Fibroblast of mammary gland (primary cell): ENCODE measurements around the gene FAM114A1.
"Not testable (repeated sequence)": the region's sequence is repeated elsewhere in the genome, so short reads cannot be mapped to it uniquely, and the experiment has no call there.

Experiments used
- DNase-seq: peaks from one replicate; pipeline ENCODE4 v3.0.0-alpha.2; 2010; ENCODE audit warnings: low read depth
- H3K4me3 ChIP-seq: 2 replicates; pipeline ENCODE4 v1.5.1; 2011; ENCODE audit warnings: low read depth, mild to moderate bottlenecking, low read length, moderate library complexity; ENCODE audit not compliant: control insufficient read depth
- TF ChIP-seq, protein P1 (sequence below): conservative IDR thresholded peaks from 2 replicates; pipeline ENCODE4 v1.5.1; 2011; ENCODE audit warnings: low read depth, low read length, inconsistent platforms; ENCODE audit not compliant: control insufficient read depth, insufficient read depth

The FAM114A1 gene

DNA sequence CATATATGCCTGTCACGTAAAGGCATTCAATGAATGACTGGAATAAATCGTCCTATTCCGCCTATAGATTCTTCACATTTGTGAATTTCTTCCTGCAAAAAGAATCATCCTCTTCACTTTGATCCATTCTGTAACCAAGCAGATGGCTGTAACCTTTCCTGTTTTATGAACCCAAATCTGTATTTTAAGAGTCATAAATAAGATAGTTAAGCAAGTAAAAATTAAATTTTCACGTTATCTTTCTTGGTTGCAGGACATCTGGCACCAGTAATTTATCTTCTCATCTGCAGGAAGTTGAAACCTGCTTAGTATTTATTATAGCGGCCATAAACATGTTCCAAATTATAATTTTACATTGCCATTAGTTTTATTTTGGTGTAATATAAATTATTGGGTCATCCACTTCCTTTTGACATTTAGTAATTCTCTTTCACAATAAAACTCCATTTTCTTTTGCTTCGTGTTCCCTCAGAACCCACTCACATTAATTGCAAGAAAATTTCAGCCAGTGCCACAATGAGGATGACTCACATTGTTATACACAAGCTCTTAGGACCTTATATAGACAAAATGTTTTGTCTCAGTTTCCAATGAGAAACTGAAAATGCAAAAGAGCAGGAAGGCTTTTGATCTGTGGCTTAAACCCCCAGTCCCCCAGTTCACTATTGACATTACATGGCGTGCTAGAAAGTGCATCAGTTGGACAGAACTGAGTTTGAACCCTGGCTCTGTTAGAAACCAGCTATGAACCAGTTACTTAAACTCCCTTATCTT, 113.5 kb downstream of the FAM114A1 start:
- no peak overlapping the region for H3K4me3 ChIP-seq
- TF ChIP-seq, protein P1, sequence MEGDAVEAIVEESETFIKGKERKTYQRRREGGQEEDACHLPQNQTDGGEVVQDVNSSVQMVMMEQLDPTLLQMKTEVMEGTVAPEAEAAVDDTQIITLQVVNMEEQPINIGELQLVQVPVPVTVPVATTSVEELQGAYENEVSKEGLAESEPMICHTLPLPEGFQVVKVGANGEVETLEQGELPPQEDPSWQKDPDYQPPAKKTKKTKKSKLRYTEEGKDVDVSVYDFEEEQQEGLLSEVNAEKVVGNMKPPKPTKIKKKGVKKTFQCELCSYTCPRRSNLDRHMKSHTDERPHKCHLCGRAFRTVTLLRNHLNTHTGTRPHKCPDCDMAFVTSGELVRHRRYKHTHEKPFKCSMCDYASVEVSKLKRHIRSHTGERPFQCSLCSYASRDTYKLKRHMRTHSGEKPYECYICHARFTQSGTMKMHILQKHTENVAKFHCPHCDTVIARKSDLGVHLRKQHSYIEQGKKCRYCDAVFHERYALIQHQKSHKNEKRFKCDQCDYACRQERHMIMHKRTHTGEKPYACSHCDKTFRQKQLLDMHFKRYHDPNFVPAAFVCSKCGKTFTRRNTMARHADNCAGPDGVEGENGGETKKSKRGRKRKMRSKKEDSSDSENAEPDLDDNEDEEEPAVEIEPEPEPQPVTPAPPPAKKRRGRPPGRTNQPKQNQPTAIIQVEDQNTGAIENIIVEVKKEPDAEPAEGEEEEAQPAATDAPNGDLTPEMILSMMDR = no peak
- DNase-seq = peak; percentile 87

DNA sequence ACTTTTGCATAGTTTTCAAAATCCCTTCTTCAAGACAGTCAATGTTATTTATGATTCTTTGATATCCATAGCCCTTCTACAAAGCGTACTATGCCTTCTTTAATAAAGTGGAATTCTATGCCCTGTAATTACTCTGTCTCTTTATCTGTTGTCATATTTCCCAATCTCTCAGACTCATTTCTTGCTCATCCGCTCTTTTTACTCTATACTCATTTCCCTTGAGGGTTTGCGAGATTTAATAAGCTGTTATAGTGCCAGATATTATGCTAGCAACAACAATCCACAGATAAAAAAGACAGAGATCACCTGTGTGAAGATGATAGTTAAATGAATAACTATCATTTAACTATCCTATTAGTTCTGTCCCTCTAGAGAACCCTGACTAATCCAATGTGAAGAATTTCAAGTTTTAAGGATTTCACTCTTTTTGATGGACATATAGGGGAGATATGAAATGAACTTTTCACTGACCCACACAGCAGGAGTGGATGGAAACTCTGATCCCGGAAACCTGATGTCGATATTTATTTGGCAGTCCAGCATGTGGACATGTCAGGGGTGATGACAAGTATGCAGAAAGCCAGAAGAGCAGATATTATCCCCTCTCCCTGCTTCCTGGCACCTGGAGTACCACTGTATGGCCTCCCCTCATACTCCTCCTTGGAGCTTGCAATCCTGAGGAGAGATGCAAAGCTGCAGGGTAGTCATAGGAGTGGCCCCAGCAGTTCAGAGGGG, 114.9 kb downstream of the FAM114A1 start:
- H3K4me3 ChIP-seq = no peak overlapping the region
- TF ChIP-seq, protein P1 = no peak
- DNase-seq = peak; percentile 82

GRCh38 chr4:38983291-38983690, 115.7 kb downstream of the FAM114A1 start:
- H3K4me3 ChIP-seq = no peak overlapping the region
- DNase-seq = peak; percentile 31
- TF ChIP-seq, protein P1 = no peak

DNA sequence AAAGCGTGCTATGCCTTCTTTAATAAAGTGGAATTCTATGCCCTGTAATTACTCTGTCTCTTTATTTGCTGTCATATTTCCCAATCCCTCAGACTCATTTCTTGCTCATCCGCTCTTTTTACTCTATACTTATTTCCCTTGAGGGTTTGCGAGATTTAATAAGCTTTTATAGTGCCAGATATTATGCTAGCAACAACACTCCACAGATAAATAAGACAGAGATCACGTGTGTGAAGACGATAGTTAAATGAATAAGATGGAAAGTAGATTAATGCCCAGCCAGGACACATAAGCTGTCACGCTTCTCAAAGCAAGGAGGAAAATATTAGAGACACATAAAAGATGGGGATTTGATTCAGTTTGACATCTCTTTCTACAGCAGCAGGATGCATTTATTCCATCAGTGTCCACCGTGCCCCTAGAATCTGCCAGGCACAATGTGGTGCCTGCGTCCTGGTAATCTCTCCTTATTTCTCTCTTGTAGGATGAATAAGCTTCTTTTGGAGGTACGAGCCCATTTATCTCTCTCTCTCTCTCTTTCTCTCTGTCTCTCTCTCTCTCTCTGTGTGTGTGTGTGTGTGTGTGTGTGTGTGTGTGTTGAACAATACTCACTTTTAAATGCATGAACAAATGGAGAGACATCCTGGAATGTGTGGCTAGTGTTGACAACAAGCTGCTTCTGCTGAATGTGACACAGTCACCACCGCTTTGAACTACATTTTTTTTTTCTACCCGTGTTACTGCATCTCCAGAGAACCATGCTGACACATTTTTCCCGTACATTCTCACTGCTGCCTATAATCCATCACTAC, 116.4 kb downstream of the FAM114A1 start:
- no peak overlapping the region for H3K4me3 ChIP-seq
- peak; percentile 77 for DNase-seq
- TF ChIP-seq, protein P1 = no peak

DNA sequence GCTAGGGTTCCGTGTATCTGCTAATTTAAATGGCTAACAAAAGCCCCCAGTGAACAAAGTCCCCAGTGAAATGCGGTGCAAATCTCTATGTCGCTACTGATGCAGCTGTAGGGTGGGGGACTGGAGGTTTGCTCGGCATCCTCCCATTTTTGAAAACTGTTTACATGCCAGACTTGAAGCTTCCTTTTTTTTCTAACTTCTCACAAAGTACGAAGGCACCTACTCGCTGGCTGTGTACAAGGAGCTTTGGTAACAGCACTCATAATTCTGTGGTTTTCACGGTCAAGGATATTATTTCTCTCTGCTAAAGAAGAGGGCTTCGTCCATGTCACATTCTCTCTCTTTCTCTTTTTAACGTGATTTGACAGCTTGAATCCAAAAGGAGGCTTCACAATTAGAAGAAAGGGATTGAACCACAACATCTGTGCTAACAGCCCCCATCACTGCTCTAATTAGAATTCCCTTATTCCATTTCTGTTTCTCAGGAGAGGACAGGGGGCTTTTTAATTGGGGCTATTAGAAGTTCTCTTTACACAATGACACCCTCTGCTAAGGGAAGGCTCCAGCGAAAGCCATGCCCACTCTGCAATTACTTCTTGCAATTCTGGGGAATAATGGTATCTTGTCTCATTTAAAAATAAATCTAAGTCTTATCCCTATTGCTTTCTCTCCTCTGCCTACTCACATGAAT, 117.9 kb downstream of the FAM114A1 start:
- DNase-seq = no peak
- no peak overlapping the region for H3K4me3 ChIP-seq
- TF ChIP-seq, protein P1 = no peak

DNA sequence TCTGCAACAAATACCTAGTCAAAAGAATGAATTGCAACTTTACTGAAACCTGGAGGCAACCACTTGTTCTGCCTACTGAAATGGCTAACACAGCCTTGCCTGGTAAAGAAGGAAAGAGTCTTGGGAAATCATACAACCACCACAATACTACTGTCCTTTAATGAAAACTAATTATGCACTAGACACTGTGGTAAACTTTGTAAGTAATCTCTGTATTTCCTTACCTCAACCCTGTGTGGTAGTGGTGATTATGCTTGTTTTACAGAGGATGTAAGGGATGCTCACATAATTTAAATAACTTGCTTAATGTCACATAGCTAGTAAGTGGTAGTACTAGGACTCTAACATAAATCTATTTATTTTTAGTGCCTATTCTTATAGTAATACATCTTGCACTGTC, 119.9 kb downstream of the FAM114A1 start:
- no peak overlapping the region for H3K4me3 ChIP-seq
- no peak for DNase-seq
- TF ChIP-seq, protein P1 = no peak

DNA sequence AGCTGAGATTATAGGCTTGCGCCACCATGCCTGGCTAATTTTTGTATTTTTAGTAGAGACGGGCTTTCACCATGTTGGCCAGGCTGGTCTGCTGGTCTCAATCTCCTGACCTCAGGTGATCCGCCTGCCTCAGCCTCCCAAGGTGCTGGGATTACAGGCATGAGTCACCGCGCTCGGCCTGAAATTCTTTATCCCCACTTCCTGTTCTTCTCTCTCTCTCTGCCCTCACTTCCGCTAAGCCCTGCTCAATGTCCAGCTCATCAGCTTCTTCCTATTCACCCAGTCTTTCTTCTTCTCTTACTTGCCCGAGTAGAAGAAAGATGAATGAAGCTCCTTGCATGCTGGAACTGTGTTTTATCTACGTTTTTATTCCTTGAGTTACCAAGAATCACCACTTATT, 120.7 kb downstream of the FAM114A1 start:
- DNase-seq = not testable (repeated sequence)

More for the DNA sequence above, 120.7 kb downstream of the FAM114A1 start:
- not testable (repeated sequence) for H3K4me3 ChIP-seq
